ENCODE data around the gene VMO1. TPM values are rescaled to one million over a fixed set of nuclear protein-coding genes. Genes with fewer than 3 reads are reported as not detected.

The VMO1 gene
- polyA plus RNA-seq, 1 of the 3 experiments (the other 2 are of a cell fraction): 1.3 TPM

DNA sequence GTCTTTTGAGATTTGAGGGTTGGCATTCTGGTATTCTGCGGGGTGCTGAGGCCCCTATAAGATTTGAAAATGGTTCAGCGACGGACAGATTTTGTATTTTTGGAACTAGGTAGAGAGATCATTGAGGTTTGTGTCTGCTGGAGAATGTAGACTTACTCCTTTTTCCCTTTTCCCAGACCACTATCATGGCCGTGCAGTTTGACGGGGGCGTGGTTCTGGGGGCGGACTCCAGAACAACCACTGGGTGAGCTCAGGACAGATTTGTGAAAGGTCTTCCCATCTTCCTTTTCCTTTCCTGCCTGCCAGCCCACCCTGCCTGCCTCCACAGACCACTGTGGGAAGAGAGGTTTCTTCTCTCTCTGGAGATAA is 10.4 kb upstream of the VMO1 start:
- Histone ChIP-seq H3K36me3 (replicated peaks in 1 of 2; ENCODE audit: control insufficient read depth in 1 of 2, insufficient read depth in 2 of 2, low read length in 1 of 2) (peaks cover 11 to 18% of the 10 kb centered on the region in 2 experiments), H3K4me2 (peak overlapping the region; percentile 72), H3F3A (replicated peaks; ENCODE audit: insufficient read depth) (no peaks in the 10 kb centered on the region), H3K9me3 (no peaks in the 10 kb centered on the region), H2AFZ (ENCODE audit: low read depth) (peak overlapping the region; percentile 60), H3K27me3 (ENCODE audit: insufficient read depth) (no peaks in the 10 kb centered on the region), H4K20me1 (ENCODE audit: insufficient read depth) (no peaks in the 10 kb centered on the region), H3K27ac (ENCODE audit: low read depth in 2 of 2, low read length in 1 of 2) (peak overlapping the region; percentile 78 to 80), H3K9ac (peak overlapping the region; percentile 88), H3K4me1 (ENCODE audit: control insufficient read depth in 1 of 2, insufficient read depth in 2 of 2, low read depth in 1 of 2, low read length in 1 of 2) (peaks cover 0 to 8% of the 10 kb centered on the region in 2 experiments; a peak in 1 of 4 replicates), H3K4me3 (ENCODE audit: low read depth in 2 of 2, low read length in 1 of 2) (peak overlapping the region; percentile 81 to 95), H3K9me2 (no peaks in the 10 kb centered on the region), H3K79me2 (ENCODE audit: insufficient read depth) (peaks cover 23% of the 10 kb centered on the region)
- ChIA-PET POLR2A (interaction anchor here (0.7 to 1.3 kb wide), 2 partner anchors 10 to 623 kb away, joined by 3 to 11 read pairs; partner anchors contain the start of genes NUP88 and PLD2), CTCF (interaction anchor here (0.8 to 1.8 kb wide), 5 partner anchors 9 to 230 kb away, joined by 3 to 11 read pairs (median 4); no protein-coding TSS in a partner anchor)
- WGBS (ENCODE audit: low lambda C conversion rate): 0% methylated on average over 7 of the region's 7 CpGs
- TF ChIP-seq, protein P1, sequence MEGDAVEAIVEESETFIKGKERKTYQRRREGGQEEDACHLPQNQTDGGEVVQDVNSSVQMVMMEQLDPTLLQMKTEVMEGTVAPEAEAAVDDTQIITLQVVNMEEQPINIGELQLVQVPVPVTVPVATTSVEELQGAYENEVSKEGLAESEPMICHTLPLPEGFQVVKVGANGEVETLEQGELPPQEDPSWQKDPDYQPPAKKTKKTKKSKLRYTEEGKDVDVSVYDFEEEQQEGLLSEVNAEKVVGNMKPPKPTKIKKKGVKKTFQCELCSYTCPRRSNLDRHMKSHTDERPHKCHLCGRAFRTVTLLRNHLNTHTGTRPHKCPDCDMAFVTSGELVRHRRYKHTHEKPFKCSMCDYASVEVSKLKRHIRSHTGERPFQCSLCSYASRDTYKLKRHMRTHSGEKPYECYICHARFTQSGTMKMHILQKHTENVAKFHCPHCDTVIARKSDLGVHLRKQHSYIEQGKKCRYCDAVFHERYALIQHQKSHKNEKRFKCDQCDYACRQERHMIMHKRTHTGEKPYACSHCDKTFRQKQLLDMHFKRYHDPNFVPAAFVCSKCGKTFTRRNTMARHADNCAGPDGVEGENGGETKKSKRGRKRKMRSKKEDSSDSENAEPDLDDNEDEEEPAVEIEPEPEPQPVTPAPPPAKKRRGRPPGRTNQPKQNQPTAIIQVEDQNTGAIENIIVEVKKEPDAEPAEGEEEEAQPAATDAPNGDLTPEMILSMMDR (IDR thresholded peaks at IDR 0.05): no peak
- TF ChIP-seq FOSL2 (IDR thresholded peaks at IDR 0.05; ENCODE audit: borderline replicate concordance, low read depth) (no peak), SMC3 (IDR thresholded peaks at IDR 0.05; ENCODE audit: low read depth, low read length) (0 out of 2 replicates have a peak, but pooled peaks have one; percentile 6), MXI1 (IDR thresholded peaks at IDR 0.05; ENCODE audit: low read depth, low read length) (peak; percentile 46; the same call in 1 of the 2 replicates)
- TF ChIP-seq, protein P2, sequence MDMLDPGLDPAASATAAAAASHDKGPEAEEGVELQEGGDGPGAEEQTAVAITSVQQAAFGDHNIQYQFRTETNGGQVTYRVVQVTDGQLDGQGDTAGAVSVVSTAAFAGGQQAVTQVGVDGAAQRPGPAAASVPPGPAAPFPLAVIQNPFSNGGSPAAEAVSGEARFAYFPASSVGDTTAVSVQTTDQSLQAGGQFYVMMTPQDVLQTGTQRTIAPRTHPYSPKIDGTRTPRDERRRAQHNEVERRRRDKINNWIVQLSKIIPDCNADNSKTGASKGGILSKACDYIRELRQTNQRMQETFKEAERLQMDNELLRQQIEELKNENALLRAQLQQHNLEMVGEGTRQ (IDR thresholded peaks at IDR 0.05; ENCODE audit: borderline replicate concordance, low read depth, low read length): no peak
- TF ChIP-seq, protein P3, sequence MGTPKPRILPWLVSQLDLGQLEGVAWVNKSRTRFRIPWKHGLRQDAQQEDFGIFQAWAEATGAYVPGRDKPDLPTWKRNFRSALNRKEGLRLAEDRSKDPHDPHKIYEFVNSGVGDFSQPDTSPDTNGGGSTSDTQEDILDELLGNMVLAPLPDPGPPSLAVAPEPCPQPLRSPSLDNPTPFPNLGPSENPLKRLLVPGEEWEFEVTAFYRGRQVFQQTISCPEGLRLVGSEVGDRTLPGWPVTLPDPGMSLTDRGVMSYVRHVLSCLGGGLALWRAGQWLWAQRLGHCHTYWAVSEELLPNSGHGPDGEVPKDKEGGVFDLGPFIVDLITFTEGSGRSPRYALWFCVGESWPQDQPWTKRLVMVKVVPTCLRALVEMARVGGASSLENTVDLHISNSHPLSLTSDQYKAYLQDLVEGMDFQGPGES (IDR thresholded peaks at IDR 0.05; ENCODE audit: low read depth, low read length): no peak
- TF ChIP-seq, protein P4, sequence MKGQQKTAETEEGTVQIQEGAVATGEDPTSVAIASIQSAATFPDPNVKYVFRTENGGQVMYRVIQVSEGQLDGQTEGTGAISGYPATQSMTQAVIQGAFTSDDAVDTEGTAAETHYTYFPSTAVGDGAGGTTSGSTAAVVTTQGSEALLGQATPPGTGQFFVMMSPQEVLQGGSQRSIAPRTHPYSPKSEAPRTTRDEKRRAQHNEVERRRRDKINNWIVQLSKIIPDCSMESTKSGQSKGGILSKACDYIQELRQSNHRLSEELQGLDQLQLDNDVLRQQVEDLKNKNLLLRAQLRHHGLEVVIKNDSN (IDR thresholded peaks at IDR 0.05; ENCODE audit: borderline replicate concordance, low read depth): no peak
- peak; percentile 75 for DNase-seq

DNA sequence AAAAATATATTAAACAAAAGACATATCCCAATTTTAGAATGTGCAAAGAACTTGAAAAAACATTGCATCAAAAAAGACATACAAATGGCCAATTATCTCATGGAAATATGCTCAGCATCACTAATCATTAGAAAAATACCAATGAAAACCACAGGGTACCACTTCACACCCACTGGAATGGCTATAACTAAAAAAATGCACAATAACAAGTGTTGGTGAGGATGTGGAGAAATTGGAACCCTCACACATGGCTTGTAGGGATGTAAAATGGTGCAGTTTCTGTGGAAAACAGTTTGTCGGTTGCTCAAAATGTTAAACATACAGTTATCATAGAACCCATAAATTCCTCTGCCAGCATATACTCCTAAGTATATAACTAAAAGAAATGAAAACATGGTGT is 9.0 kb upstream of the VMO1 start:
- WGBS (ENCODE audit: low lambda C conversion rate): 89% methylated on average over 1 of the region's 1 CpG
- CTCF ChIA-PET: no interaction called here
- Histone ChIP-seq H3K4me2 (no peak overlapping the region), H3K27ac (ENCODE audit: low read depth in 2 of 2, low read length in 1 of 2) (peak overlapping the region in 1 of 2 experiments; percentile 78; a peak in 2 of 4 replicates), H3K9ac (no peak overlapping the region), H3K79me2 (ENCODE audit: insufficient read depth) (peaks cover 23% of the 10 kb centered on the region), H3K9me3 (no peaks in the 10 kb centered on the region), H3K4me3 (ENCODE audit: low read depth in 2 of 2, low read length in 1 of 2) (no peak overlapping the region), H3K27me3 (ENCODE audit: insufficient read depth) (no peaks in the 10 kb centered on the region), H3K36me3 (replicated peaks in 1 of 2; ENCODE audit: control insufficient read depth in 1 of 2, insufficient read depth in 2 of 2, low read length in 1 of 2) (peaks cover 11 to 18% of the 10 kb centered on the region in 2 experiments), H4K20me1 (ENCODE audit: insufficient read depth) (no peaks in the 10 kb centered on the region), H3F3A (replicated peaks; ENCODE audit: insufficient read depth) (peaks cover 5% of the 10 kb centered on the region), H3K9me2 (no peaks in the 10 kb centered on the region), H3K4me1 (ENCODE audit: control insufficient read depth in 1 of 2, insufficient read depth in 2 of 2, low read depth in 1 of 2, low read length in 1 of 2) (peaks cover 0 to 10% of the 10 kb centered on the region in 2 experiments; a peak in 1 of 4 replicates), H2AFZ (ENCODE audit: low read depth) (peak overlapping the region; percentile 98)
- POLR2A ChIA-PET: no interaction called here
- DNase-seq: no peak
- no peak for TF ChIP-seq SMC3 (IDR thresholded peaks at IDR 0.05; ENCODE audit: low read depth, low read length)
- no peak for TF ChIP-seq GABPA (IDR thresholded peaks at IDR 0.05; ENCODE audit: low read depth)
- TF ChIP-seq, protein P5, sequence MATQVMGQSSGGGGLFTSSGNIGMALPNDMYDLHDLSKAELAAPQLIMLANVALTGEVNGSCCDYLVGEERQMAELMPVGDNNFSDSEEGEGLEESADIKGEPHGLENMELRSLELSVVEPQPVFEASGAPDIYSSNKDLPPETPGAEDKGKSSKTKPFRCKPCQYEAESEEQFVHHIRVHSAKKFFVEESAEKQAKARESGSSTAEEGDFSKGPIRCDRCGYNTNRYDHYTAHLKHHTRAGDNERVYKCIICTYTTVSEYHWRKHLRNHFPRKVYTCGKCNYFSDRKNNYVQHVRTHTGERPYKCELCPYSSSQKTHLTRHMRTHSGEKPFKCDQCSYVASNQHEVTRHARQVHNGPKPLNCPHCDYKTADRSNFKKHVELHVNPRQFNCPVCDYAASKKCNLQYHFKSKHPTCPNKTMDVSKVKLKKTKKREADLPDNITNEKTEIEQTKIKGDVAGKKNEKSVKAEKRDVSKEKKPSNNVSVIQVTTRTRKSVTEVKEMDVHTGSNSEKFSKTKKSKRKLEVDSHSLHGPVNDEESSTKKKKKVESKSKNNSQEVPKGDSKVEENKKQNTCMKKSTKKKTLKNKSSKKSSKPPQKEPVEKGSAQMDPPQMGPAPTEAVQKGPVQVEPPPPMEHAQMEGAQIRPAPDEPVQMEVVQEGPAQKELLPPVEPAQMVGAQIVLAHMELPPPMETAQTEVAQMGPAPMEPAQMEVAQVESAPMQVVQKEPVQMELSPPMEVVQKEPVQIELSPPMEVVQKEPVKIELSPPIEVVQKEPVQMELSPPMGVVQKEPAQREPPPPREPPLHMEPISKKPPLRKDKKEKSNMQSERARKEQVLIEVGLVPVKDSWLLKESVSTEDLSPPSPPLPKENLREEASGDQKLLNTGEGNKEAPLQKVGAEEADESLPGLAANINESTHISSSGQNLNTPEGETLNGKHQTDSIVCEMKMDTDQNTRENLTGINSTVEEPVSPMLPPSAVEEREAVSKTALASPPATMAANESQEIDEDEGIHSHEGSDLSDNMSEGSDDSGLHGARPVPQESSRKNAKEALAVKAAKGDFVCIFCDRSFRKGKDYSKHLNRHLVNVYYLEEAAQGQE (IDR thresholded peaks at IDR 0.05; ENCODE audit: low read depth, low read length): no peak
- no peak for TF ChIP-seq FOXM1 (IDR thresholded peaks at IDR 0.05; ENCODE audit: low read depth)
- no peak for TF ChIP-seq FOSL2 (IDR thresholded peaks at IDR 0.05; ENCODE audit: borderline replicate concordance, low read depth)
- TF ChIP-seq SIN3A (IDR thresholded peaks at IDR 0.05; ENCODE audit: borderline replicate concordance, low read depth, low read length): no peak
- TF ChIP-seq NFIC (IDR thresholded peaks at IDR 0.05; ENCODE audit: borderline replicate concordance): no peak
- no peak for TF ChIP-seq EP300 (IDR thresholded peaks at IDR 0.05; ENCODE audit: borderline replicate concordance in 1 of 2, low read depth in 1 of 2, low read length in 1 of 2)
- no peak for TF ChIP-seq TCF12 (IDR thresholded peaks at IDR 0.05)
- TF ChIP-seq RAD21 (IDR thresholded peaks at IDR 0.05; ENCODE audit: low read length): no peak
- TF ChIP-seq TAF1 (IDR thresholded peaks at IDR 0.05; ENCODE audit: borderline replicate concordance, low read depth, low read length): no peak

Measured in SK-N-SH (cell line).